HEK293 (cell line): ENCODE results near the gene TTLL12.

ENCODE experiments used
- CTCF ChIA-PET: fragments of 350-600 bp; formaldehyde crosslinking; extraction: SDS; loops from one replicate; lab custom pipeline; 2021; ENCODE audit warnings: antibody characterized with exemption; lab: Yijun Ruan, JAX
- POLR2A ChIA-PET: fragments of 300-600 bp; formaldehyde crosslinking; extraction: SDS; loops from one replicate; lab custom pipeline; 2020; ENCODE audit warnings: antibody characterized with exemption, inconsistent platforms; lab: Yijun Ruan, JAX
- H3K27ac ChIP-seq: fragments of 200-500 bp; sonication (Bioruptor generic); 2 replicates; pipeline ENCODE4 v1.5.1; 2014; ENCODE audit warnings: low read depth, low read length, control low read depth, inconsistent platforms; ENCODE audit errors: extremely low read depth
- H3K36me3 ChIP-seq, 2 experiments: fragments of 200-500 bp in 1 of 2; sonication (Bioruptor generic) in 1 of 2; 1 replicate in 1 of 2; 2 replicates in 1 of 2; pipeline ENCODE4 v1.5.1; 2014 to 2017; ENCODE audit warnings: inconsistent platforms in 2 of 2, low read length in 2 of 2; ENCODE audit not compliant: control insufficient read depth in 2 of 2, insufficient read depth in 1 of 2
- H3K4me1 ChIP-seq: fragments of 200-500 bp; sonication (Bioruptor generic); 2 replicates; pipeline ENCODE4 v1.5.1; 2014; ENCODE audit warnings: mild to moderate bottlenecking, low read length, inconsistent platforms; ENCODE audit not compliant: control insufficient read depth, insufficient read depth
- H3K4me3 ChIP-seq: 2 replicates; pipeline ENCODE4 v1.5.1; 2011; ENCODE audit warnings: low read depth, mild to moderate bottlenecking, control low read depth, low read length, moderate library complexity
- H3K9me3 ChIP-seq: fragments of 200-500 bp; sonication (Bioruptor generic); 2 replicates; pipeline ENCODE4 v1.5.1; 2014; ENCODE audit warnings: low read depth, low read length, inconsistent platforms; ENCODE audit not compliant: control insufficient read depth, insufficient read depth
- GLIS2 ChIP-seq: fragments of 450-650 bp; formaldehyde crosslinking; IDR thresholded peaks from 2 replicates; pipeline ENCODE4 v1.5.1; 2016; ENCODE audit warnings: missing biosample characterization, missing genetic modification characterization
- HIC1 ChIP-seq: fragments of 450-650 bp; formaldehyde crosslinking; IDR thresholded peaks from 2 replicates; pipeline ENCODE4 v1.5.1; 2016; ENCODE audit warnings: missing biosample characterization, missing genetic modification characterization
- HOXD13 ChIP-seq: sonication (generic); formaldehyde crosslinking; IDR thresholded peaks from 2 replicates; pipeline ENCODE4 v1.8.0; 2022; ENCODE audit warnings: missing genetic modification reagents, borderline replicate concordance
- IKZF3 ChIP-seq: fragments of 450-650 bp; IDR thresholded peaks from 2 replicates; pipeline ENCODE4 v1.5.0; 2018; ENCODE audit warnings: missing biosample characterization, mild to moderate bottlenecking, missing genetic modification characterization, moderate library complexity
- PRDM2 ChIP-seq: fragments of 450-650 bp; formaldehyde crosslinking; IDR thresholded peaks from 2 replicates; pipeline ENCODE4 v1.5.1; 2016; ENCODE audit warnings: missing biosample characterization, missing genetic modification characterization, borderline replicate concordance
- SALL2 ChIP-seq: fragments of 450-650 bp; formaldehyde crosslinking; IDR thresholded peaks from 2 replicates; pipeline ENCODE4 v1.5.0; 2017; ENCODE audit warnings: missing biosample characterization, mild to moderate bottlenecking, missing genetic modification characterization, borderline replicate concordance
- YY1 ChIP-seq: fragments of 450-650 bp; formaldehyde crosslinking; IDR thresholded peaks from 2 replicates; pipeline ENCODE4 v1.5.1; 2018; ENCODE audit warnings: missing biosample characterization, missing genetic modification characterization
- YY2 ChIP-seq: fragments of 450-650 bp; formaldehyde crosslinking; IDR thresholded peaks from 2 replicates; pipeline ENCODE4 v1.5.1; 2016; ENCODE audit warnings: missing biosample characterization, missing genetic modification characterization
- ZBTB26 ChIP-seq: fragments of 450-650 bp; formaldehyde crosslinking; optimal IDR thresholded peaks from 2 replicates; pipeline ENCODE3; 2016; ENCODE audit warnings: missing biosample characterization, mild to moderate bottlenecking, missing genetic modification characterization
- ZBTB6 ChIP-seq: fragments of 450-650 bp; formaldehyde crosslinking; IDR thresholded peaks from 2 replicates; pipeline ENCODE4 v1.5.1; 2017; ENCODE audit warnings: missing biosample characterization, missing genetic modification characterization
- ZFP69B ChIP-seq: fragments of 450-650 bp; formaldehyde crosslinking; IDR thresholded peaks from 2 replicates; pipeline ENCODE4 v1.5.1; 2016; ENCODE audit warnings: missing biosample characterization, missing genetic modification characterization
- ZIC2 ChIP-seq: fragments of 450-650 bp; formaldehyde crosslinking; IDR thresholded peaks from 2 replicates; pipeline ENCODE4 v1.5.1; 2016; ENCODE audit warnings: missing biosample characterization, missing genetic modification characterization
- ZNF184 ChIP-seq: fragments of 450-650 bp; IDR thresholded peaks from 2 replicates; pipeline ENCODE4 v1.5.1; 2018; ENCODE audit warnings: missing biosample characterization, mild to moderate bottlenecking, missing genetic modification characterization
- ZNF223 ChIP-seq: fragments of 450-650 bp; formaldehyde crosslinking; IDR thresholded peaks from 2 replicates; pipeline ENCODE4 v1.5.1; 2016; ENCODE audit warnings: missing biosample characterization, missing genetic modification characterization
- ZNF26 ChIP-seq: fragments of 450-650 bp; formaldehyde crosslinking; IDR thresholded peaks from 2 replicates; pipeline ENCODE4 v1.5.1; 2016; ENCODE audit warnings: missing biosample characterization, missing genetic modification characterization
- ZNF335 ChIP-seq: fragments of 450-650 bp; formaldehyde crosslinking; conservative IDR thresholded peaks from 2 replicates; pipeline ENCODE4 v1.5.1; 2016; ENCODE audit warnings: missing biosample characterization, missing genetic modification characterization
- ZNF48 ChIP-seq: fragments of 450-650 bp; formaldehyde crosslinking; IDR thresholded peaks from 2 replicates; pipeline ENCODE4 v1.5.1; 2016; ENCODE audit warnings: missing biosample characterization, missing genetic modification characterization
- ZNF521 ChIP-seq: fragments of 450-650 bp; formaldehyde crosslinking; IDR thresholded peaks from 2 replicates; pipeline ENCODE4 v1.5.1; 2017; ENCODE audit warnings: missing biosample characterization, mild to moderate bottlenecking, missing genetic modification characterization
- ZNF544 ChIP-seq: fragments of 450-650 bp; formaldehyde crosslinking; IDR thresholded peaks from 2 replicates; pipeline ENCODE4 v1.5.0; 2017; ENCODE audit warnings: missing biosample characterization, missing genetic modification characterization
- ZNF555 ChIP-seq: fragments of 450-650 bp; formaldehyde crosslinking; conservative IDR thresholded peaks from 2 replicates; pipeline ENCODE4 v1.5.1; 2017; ENCODE audit warnings: missing biosample characterization, mild to moderate bottlenecking, missing genetic modification characterization, inconsistent platforms
- ZNF658 ChIP-seq: fragments of 450-650 bp; formaldehyde crosslinking; IDR thresholded peaks from 2 replicates; pipeline ENCODE4; 2016; ENCODE audit warnings: missing biosample characterization, missing genetic modification characterization
- ZNF660 ChIP-seq: fragments of 450-650 bp; IDR thresholded peaks from 2 replicates; pipeline ENCODE4 v1.5.1; 2018; ENCODE audit warnings: missing biosample characterization, mild to moderate bottlenecking, missing genetic modification characterization
- ZNF776 ChIP-seq: fragments of 450-650 bp; formaldehyde crosslinking; IDR thresholded peaks from 2 replicates; pipeline ENCODE4 v1.5.0; 2017; ENCODE audit warnings: missing biosample characterization, missing genetic modification characterization, borderline replicate concordance
- ZNF777 ChIP-seq: fragments of 450-650 bp; formaldehyde crosslinking; IDR thresholded peaks from 2 replicates; pipeline ENCODE4 v1.5.1; 2017; ENCODE audit warnings: missing biosample characterization, missing genetic modification characterization, borderline replicate concordance
- ZSCAN30 ChIP-seq: fragments of 450-650 bp; IDR thresholded peaks from 2 replicates; pipeline ENCODE4 v1.5.1; 2018; ENCODE audit warnings: missing biosample characterization, mild to moderate bottlenecking, missing genetic modification characterization, moderate library complexity

Gene TTLL12

GRCh38 chr22:43186272-43187170, at the start of gene TTLL12:
Gene TTLL12 (minus strand): TSS chr22:43187134. CDS start chr22:43187069, 65 bp downstream.
- no peaks in the 10 kb centered on the region for H3K9me3 ChIP-seq
- CTCF ChIA-PET, result interaction anchor here (1.1 to 7.1 kb wide), 5 partner anchors 17 to 160 kb away, joined by 3 to 59 read pairs (median 4); no protein-coding TSS in a partner anchor
- H3K4me1 ChIP-seq, result no peaks in the 10 kb centered on the region
- H3K36me3 ChIP-seq, result peaks cover 0 to 36% of the 10 kb centered on the region in 2 experiments; a peak in 1 of 3 replicates
- peak within 1 kb of the TSS; percentile 95 for H3K27ac ChIP-seq
- H3K4me3 ChIP-seq, result peak within 1 kb of the TSS; percentile 63
- POLR2A ChIA-PET, result interaction anchor here (0.5 to 2.5 kb wide), 25 partner anchors 11 to 1143 kb away, joined by 3 to 20 read pairs (median 4); partner anchors contain the start of genes CYB5R3, PACSIN2, POLDIP3 and TSPO
- TF ChIP-seq ZBTB26 (tag by site-specific recombination), result peak; percentile 74
- TF ChIP-seq ZNF26 (tag by site-specific recombination), result no peak
- TF ChIP-seq ZNF658 (tag by site-specific recombination), result no peak
- peak; percentile 60 for TF ChIP-seq ZBTB6 (tag by site-specific recombination)
- TF ChIP-seq ZNF776 (tag by site-specific recombination), result no peak
- no peak for TF ChIP-seq SALL2 (tag by site-specific recombination)
- peak; percentile 35; the same call in 1 of the 2 replicates for TF ChIP-seq YY1 (tag by site-specific recombination)
- TF ChIP-seq HIC1 (tag by site-specific recombination), result no peak
- no peak for TF ChIP-seq GLIS2 (tag by site-specific recombination)
- TF ChIP-seq ZNF335 (tag by site-specific recombination), result no peak; the same call in 1 of the 2 replicates
- TF ChIP-seq ZFP69B, result no peak
- TF ChIP-seq ZNF660 (tag by site-specific recombination), result peak; percentile 81
- TF ChIP-seq YY2 (tag by site-specific recombination), result no peak
- TF ChIP-seq ZNF555 (tag by site-specific recombination), result no peak
- no peak for TF ChIP-seq HOXD13 (CRISPR knock-in tag)
- TF ChIP-seq ZNF223 (tag by site-specific recombination), result no peak
- peak; percentile 46 for TF ChIP-seq ZIC2 (tag by site-specific recombination)
- no peak for TF ChIP-seq ZNF48 (tag by site-specific recombination)
- no peak for TF ChIP-seq ZNF544 (tag by site-specific recombination)
- peak; percentile 52; the same call in 1 of the 2 replicates for TF ChIP-seq ZSCAN30 (tag by site-specific recombination)
- no peak for TF ChIP-seq PRDM2 (tag by site-specific recombination)
- peak; percentile 51 for TF ChIP-seq IKZF3 (tag by site-specific recombination)
- no peak for TF ChIP-seq ZNF777
- TF ChIP-seq ZNF184 (tag by site-specific recombination), result no peak
- no peak for TF ChIP-seq ZNF521 (tag by site-specific recombination)
